Mesenchymal stem cell (in vitro differentiated cells and primary cell): Measurements from ENCODE around the gene DDX42. TPM values are rescaled to one million over a fixed set of nuclear protein-coding genes. Genes with fewer than 3 reads are reported as not detected.

Experiments used
- DNase-seq: peaks from one replicate; pipeline ENCODE4 v3.0.0-alpha.2; 2013
- H2AFZ ChIP-seq: one replicate; pipeline ENCODE4 v1.6.1; 2013; ENCODE audit warnings: low read depth, mild to moderate bottlenecking, control low read depth, inconsistent platforms, low read length, moderate library complexity
- H2AK5ac ChIP-seq: 2 replicates; pipeline ENCODE4 v1.6.1; 2013; ENCODE audit warnings: low read length, moderate library complexity, mild to moderate bottlenecking, inconsistent platforms; ENCODE audit not compliant: severe bottlenecking
- H2BK120ac ChIP-seq: one replicate; pipeline ENCODE4 v1.6.1; 2013; ENCODE audit warnings: low read depth, mild to moderate bottlenecking, inconsistent platforms, low read length, moderate library complexity
- H2BK12ac ChIP-seq, 2 experiments: one replicate each; pipeline ENCODE4 v1.6.1; 2013; ENCODE audit warnings: inconsistent platforms in 2 of 2, low read length in 2 of 2, mild to moderate bottlenecking in 2 of 2, moderate library complexity in 2 of 2, control low read depth in 1 of 2
- H2BK15ac ChIP-seq: one replicate; pipeline ENCODE4 v1.6.1; 2013; ENCODE audit warnings: mild to moderate bottlenecking, low read depth, inconsistent platforms; ENCODE audit not compliant: poor library complexity, severe bottlenecking
- H2BK5ac ChIP-seq: 2 replicates; pipeline ENCODE4 v1.6.1; 2013; ENCODE audit warnings: low read depth, mild to moderate bottlenecking, low read length, control low read depth, inconsistent platforms; ENCODE audit not compliant: poor library complexity, severe bottlenecking
- H3K14ac ChIP-seq, 2 experiments: one replicate each; pipeline ENCODE4 v1.6.1; 2013; ENCODE audit warnings: inconsistent platforms in 2 of 2, low read length in 2 of 2, control low read depth in 1 of 2, mild to moderate bottlenecking in 1 of 2, moderate library complexity in 1 of 2
- H3K18ac ChIP-seq, 2 experiments: one replicate each; pipeline ENCODE4 v1.6.1; 2013; ENCODE audit warnings: inconsistent platforms in 2 of 2, low read length in 2 of 2, control low read depth in 1 of 2, low read depth in 1 of 2, mild to moderate bottlenecking in 1 of 2
- H3K23ac ChIP-seq, 2 experiments: one replicate each; pipeline ENCODE4 v1.6.1; 2013; ENCODE audit warnings: inconsistent platforms in 2 of 2, low read length in 2 of 2, mild to moderate bottlenecking in 2 of 2, moderate library complexity in 2 of 2, control low read depth in 1 of 2
- H3K27ac ChIP-seq: 2 replicates; pipeline ENCODE4 v1.5.1; 2013; ENCODE audit warnings: mild to moderate bottlenecking, moderate library complexity, low read length, control low read depth, inconsistent platforms; ENCODE audit not compliant: poor library complexity, severe bottlenecking
- H3K27me3 ChIP-seq, 2 experiments: 2 replicates each; pipeline versions ENCODE4 v1.6.1 to v1.7.0; 2013; ENCODE audit warnings: low read length in 2 of 2, mild to moderate bottlenecking in 2 of 2, moderate library complexity in 2 of 2, control low read depth in 1 of 2, inconsistent platforms in 1 of 2; ENCODE audit not compliant: control insufficient read depth in 1 of 2, insufficient read depth in 1 of 2
- H3K36me3 ChIP-seq, 2 experiments: 2 replicates each; pipeline versions ENCODE4 v1.6.1 to v1.7.0; 2013; ENCODE audit warnings: low read length in 2 of 2, control low read depth in 1 of 2, inconsistent platforms in 1 of 2, low read depth in 1 of 2, mild to moderate bottlenecking in 1 of 2; ENCODE audit not compliant: insufficient read depth in 2 of 2, control insufficient read depth in 1 of 2
- H3K4ac ChIP-seq, 2 experiments: one replicate each; pipeline ENCODE4 v1.6.1; 2013; ENCODE audit warnings: inconsistent platforms in 2 of 2, low read length in 2 of 2, mild to moderate bottlenecking in 2 of 2, moderate library complexity in 2 of 2, control low read depth in 1 of 2, low read depth in 1 of 2
- H3K4me1 ChIP-seq: 2 replicates; pipeline ENCODE4 v1.6.1; 2013; ENCODE audit warnings: low read depth, low read length, control low read depth; ENCODE audit not compliant: control insufficient read depth, insufficient read depth
- H3K4me2 ChIP-seq: 2 replicates; pipeline ENCODE4 v1.6.1; 2013; ENCODE audit warnings: low read length, mild to moderate bottlenecking, inconsistent platforms; ENCODE audit not compliant: poor library complexity, severe bottlenecking
- H3K4me3 ChIP-seq, 2 experiments: 2 replicates each; pipeline versions ENCODE4 v1.5.1 to v1.7.0; 2013; ENCODE audit warnings: low read length in 2 of 2, mild to moderate bottlenecking in 2 of 2, control low read depth in 1 of 2, low read depth in 1 of 2; ENCODE audit not compliant: insufficient read depth in 1 of 2
- H3K79me1 ChIP-seq: replicated peaks from 2 replicates; pipeline ENCODE4 v1.6.1; 2013; ENCODE audit warnings: mild to moderate bottlenecking, control low read depth, low read length, inconsistent platforms; ENCODE audit not compliant: poor library complexity, severe bottlenecking
- H3K9ac ChIP-seq: 2 replicates; pipeline ENCODE4 v1.7.0; 2013; ENCODE audit warnings: mild to moderate bottlenecking, low read length, moderate library complexity
- H3K9me3 ChIP-seq: 2 replicates; pipeline ENCODE4 v1.7.0; 2013; ENCODE audit warnings: mild to moderate bottlenecking, low read length; ENCODE audit not compliant: control insufficient read depth
- H4K8ac ChIP-seq: one replicate; pipeline ENCODE4 v1.6.1; 2013; ENCODE audit warnings: inconsistent platforms, mild to moderate bottlenecking, low read length, moderate library complexity
- H4K91ac ChIP-seq: one replicate; pipeline ENCODE4 v1.6.1; 2013; ENCODE audit warnings: mild to moderate bottlenecking, low read length, inconsistent platforms
- WGBS: methylation state at CpG from one replicate; pipeline ENCODE4 v1.1.7; 2013; ENCODE audit warnings: mixed read lengths; 5-methylcytosine and 5-hydroxymethylcytosine counted together
- polyA plus RNA-seq, 2 experiments: library from polyadenylated mRNA; stranded (reverse); fragments of 200-250 nt; gene quantifications; one replicate each; pipeline ENCODE4 v1.2.3, GENCODE V29; 2013

The DDX42 gene, protein sequence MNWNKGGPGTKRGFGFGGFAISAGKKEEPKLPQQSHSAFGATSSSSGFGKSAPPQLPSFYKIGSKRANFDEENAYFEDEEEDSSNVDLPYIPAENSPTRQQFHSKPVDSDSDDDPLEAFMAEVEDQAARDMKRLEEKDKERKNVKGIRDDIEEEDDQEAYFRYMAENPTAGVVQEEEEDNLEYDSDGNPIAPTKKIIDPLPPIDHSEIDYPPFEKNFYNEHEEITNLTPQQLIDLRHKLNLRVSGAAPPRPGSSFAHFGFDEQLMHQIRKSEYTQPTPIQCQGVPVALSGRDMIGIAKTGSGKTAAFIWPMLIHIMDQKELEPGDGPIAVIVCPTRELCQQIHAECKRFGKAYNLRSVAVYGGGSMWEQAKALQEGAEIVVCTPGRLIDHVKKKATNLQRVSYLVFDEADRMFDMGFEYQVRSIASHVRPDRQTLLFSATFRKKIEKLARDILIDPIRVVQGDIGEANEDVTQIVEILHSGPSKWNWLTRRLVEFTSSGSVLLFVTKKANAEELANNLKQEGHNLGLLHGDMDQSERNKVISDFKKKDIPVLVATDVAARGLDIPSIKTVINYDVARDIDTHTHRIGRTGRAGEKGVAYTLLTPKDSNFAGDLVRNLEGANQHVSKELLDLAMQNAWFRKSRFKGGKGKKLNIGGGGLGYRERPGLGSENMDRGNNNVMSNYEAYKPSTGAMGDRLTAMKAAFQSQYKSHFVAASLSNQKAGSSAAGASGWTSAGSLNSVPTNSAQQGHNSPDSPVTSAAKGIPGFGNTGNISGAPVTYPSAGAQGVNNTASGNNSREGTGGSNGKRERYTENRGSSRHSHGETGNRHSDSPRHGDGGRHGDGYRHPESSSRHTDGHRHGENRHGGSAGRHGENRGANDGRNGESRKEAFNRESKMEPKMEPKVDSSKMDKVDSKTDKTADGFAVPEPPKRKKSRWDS
- 61.0 TPM for polyA plus RNA-seq (2013, experiment 1 of 2)
- polyA plus RNA-seq (2013, experiment 2 of 2), result 61.2 TPM

DNA sequence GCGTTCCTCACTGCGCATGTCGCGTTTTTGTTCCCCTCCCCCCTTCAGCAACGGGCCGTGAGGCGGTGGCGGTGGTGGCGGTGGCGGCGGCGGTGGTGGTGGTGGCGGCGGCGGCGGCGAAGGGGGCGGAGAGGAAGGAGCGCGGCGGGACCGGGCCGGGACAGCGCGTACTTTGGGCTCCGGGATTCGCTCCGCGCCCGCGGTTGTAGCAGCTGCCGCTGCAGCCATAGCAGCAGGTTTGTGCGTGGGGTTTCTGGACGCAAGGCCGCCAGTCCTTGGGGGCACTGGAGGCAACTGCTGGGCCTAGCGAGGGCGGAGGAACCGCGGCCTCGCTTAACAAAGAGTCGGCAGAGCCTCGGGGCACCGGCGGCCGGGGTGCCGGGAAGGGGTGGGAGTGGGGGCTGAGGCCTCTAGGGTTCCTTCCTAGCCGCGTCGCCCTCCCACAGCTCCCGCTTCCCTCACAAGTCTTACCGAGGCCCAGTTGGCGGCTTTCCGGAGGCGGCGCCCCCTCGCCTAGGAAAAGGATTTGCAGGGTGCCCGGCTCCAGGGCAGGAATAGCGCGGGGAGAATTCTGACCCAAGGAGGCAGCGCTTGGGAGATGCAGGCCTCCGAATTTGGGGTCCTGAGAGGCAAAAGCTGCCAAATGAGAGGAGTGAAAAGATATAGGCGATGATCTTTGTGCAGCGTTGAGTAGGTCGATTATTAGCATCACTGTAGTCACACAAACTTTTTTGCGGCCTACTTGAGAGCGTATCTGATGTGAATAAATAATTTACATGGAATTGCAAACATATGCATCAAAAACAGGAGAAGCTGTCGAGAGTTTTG, at the start of gene DDX42:
DDX42 (plus strand) TSS at position 30 of the 828 bp plus-strand sequence. CDS start 12,880 bp downstream, outside the sequence.
- H3K9ac ChIP-seq, result peak within 1 kb of the TSS; percentile 97
- peak within 1 kb of the TSS; percentile 85 for H4K91ac ChIP-seq

DNA sequence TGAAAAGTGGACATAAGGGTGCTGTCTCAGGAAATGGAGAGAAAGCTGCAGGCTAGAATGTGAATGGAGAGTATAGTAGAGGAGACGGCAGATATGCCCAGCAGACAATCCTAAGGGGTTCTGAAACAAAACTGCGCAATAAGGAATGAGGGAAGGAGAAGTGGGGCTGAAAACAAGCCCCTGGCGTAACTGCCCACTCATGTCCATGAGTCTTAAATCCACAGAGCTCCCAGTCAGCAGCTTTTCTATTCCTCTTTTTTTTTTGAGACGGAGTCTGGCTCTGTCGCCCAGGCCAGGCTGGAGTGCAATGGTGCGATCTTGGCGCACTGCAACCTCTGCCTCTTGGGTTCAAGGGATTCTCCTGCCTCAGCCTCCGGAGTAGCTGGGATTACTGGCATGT, 38.3 kb upstream of the DDX42 start:
- H2BK5ac ChIP-seq, result no peak overlapping the region
- H3K36me3 ChIP-seq, result peaks cover 5 to 11% of the 10 kb centered on the region in 2 experiments
- H3K9me3 ChIP-seq, result no peaks in the 10 kb centered on the region
- H3K23ac ChIP-seq, result no peak overlapping the region
- H4K8ac ChIP-seq, result no peak overlapping the region
- H2BK12ac ChIP-seq, result no peak overlapping the region
- 94% methylated on average over 8 of the region's 8 CpGs for WGBS
- no peak overlapping the region for H2AK5ac ChIP-seq
- H3K4ac ChIP-seq, result no peak overlapping the region
- H3K27me3 ChIP-seq, result no peaks in the 10 kb centered on the region
- H2AFZ ChIP-seq, result no peak overlapping the region
- no peak overlapping the region for H2BK120ac ChIP-seq
- H4K91ac ChIP-seq, result no peak overlapping the region
- no peak overlapping the region for H3K4me3 ChIP-seq
- DNase-seq, result no peak
- peaks cover 5% of the 10 kb centered on the region for H3K4me1 ChIP-seq
- no peak overlapping the region for H3K9ac ChIP-seq
- H3K14ac ChIP-seq, result no peak overlapping the region
- no peak overlapping the region for H3K27ac ChIP-seq
- peaks cover 21% of the 10 kb centered on the region for H3K79me1 ChIP-seq
- no peak overlapping the region for H2BK15ac ChIP-seq
- no peak overlapping the region for H3K18ac ChIP-seq
- H3K4me2 ChIP-seq, result no peak overlapping the region

More for the DNA sequence above, at the start of gene DDX42:
- peak within 1 kb of the TSS; percentile 82 to 92 for H3K4ac ChIP-seq
- H3K27me3 ChIP-seq, result no peaks in the 10 kb centered on the region
- peak within 1 kb of the TSS; percentile 100 for H3K27ac ChIP-seq
- H3K18ac ChIP-seq, result peak within 1 kb of the TSS; percentile 94 to 96
- WGBS, result under 1% methylated on average over 31 of the region's 67 CpGs
- peak within 1 kb of the TSS; percentile 91 for H4K8ac ChIP-seq
- H2AFZ ChIP-seq, result peak within 1 kb of the TSS; percentile 94
- H3K23ac ChIP-seq, result peak within 1 kb of the TSS in 1 of 2 experiments; percentile 100
- H3K9me3 ChIP-seq, result no peaks in the 10 kb centered on the region
- H3K4me3 ChIP-seq, result peak within 1 kb of the TSS; percentile 97 to 98
- peak within 1 kb of the TSS in 1 of 2 experiments; percentile 99 for H3K14ac ChIP-seq
- H3K36me3 ChIP-seq, result peaks cover 12 to 28% of the 10 kb centered on the region in 2 experiments
- no peaks in the 10 kb centered on the region for H3K79me1 ChIP-seq
- H2BK12ac ChIP-seq, result peak within 1 kb of the TSS; percentile 18 to 60
- peak within 1 kb of the TSS; percentile 30 for H2BK15ac ChIP-seq
- DNase-seq, result peak; percentile 81
- peak within 1 kb of the TSS; percentile 82 for H2BK120ac ChIP-seq
- peak within 1 kb of the TSS; percentile 92 for H3K4me2 ChIP-seq
- peak within 1 kb of the TSS; percentile 98 for H2BK5ac ChIP-seq
- H2AK5ac ChIP-seq, result peak within 1 kb of the TSS; percentile 99
- H3K4me1 ChIP-seq, result peaks cover 7% of the 10 kb centered on the region

DNA sequence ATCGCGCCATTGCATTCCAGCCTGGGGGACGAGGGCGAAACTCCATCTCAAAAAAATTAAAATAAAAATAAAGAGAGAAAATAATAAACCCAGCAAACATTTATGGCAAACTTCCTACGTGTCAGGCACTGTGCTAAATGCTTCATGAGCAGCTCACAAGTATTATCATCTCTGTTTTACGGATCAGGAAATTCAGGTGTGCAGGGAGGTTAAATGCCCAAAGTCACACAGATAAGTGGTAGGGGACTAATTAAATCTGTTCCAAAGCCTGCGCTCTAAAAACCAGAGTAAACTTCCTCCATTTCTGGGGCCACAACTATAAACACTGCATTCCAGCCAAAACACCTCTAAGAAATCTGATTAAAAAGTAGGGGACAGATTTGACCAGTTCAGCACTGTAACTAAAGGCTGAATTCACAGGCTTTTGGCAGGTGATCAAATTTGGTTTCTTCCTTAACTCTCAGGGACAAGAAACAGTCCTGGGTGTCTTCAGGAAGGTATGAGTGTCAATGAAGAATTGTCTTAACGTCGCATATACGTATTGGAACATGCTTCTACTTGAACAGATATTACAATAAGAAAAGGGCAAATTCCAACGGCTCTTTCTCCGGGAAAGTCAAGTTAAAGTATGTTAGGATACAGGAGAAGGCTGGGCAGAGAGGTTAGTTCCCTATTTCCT, 33.4 kb upstream of the DDX42 start:
- peaks cover 9% of the 10 kb centered on the region for H3K79me1 ChIP-seq
- no peak overlapping the region for H2BK12ac ChIP-seq
- peaks cover 0 to 15% of the 10 kb centered on the region in 2 experiments for H3K36me3 ChIP-seq
- no peak overlapping the region for H3K4ac ChIP-seq
- no peak overlapping the region for H3K23ac ChIP-seq
- peak overlapping the region; percentile 96 for H3K9ac ChIP-seq
- H3K27ac ChIP-seq, result peak overlapping the region; percentile 88
- H2BK5ac ChIP-seq, result no peak overlapping the region
- H2BK120ac ChIP-seq, result no peak overlapping the region
- H4K91ac ChIP-seq, result no peak overlapping the region
- H2AK5ac ChIP-seq, result no peak overlapping the region
- no peak overlapping the region for H2BK15ac ChIP-seq
- H3K18ac ChIP-seq, result no peak overlapping the region
- no peaks in the 10 kb centered on the region for H3K9me3 ChIP-seq
- peak overlapping the region; percentile 90 for H3K4me3 ChIP-seq
- no peak for DNase-seq
- H3K14ac ChIP-seq, result no peak overlapping the region
- H3K27me3 ChIP-seq, result no peaks in the 10 kb centered on the region
- no peak overlapping the region for H4K8ac ChIP-seq
- H3K4me1 ChIP-seq, result peaks cover 5% of the 10 kb centered on the region
- H2AFZ ChIP-seq, result peak overlapping the region; percentile 97
- peak overlapping the region; percentile 60 for H3K4me2 ChIP-seq
- WGBS, result 63% methylated on average over 1 of the region's 12 CpGs
